Caco-2 (cell line): ENCODE data around the gene CEBPZ. TPM values are rescaled to one million over a fixed set of nuclear protein-coding genes. Genes with fewer than 3 reads are reported as not detected.

Source experiments
- BruUV-seq: library from RNA; stranded (reverse); fragments of 400-500 nt; replicated peaks from 2 replicates; lab custom pipeline; 2021; lab: Mats Ljungman, UMichigan
- CTCF ChIA-PET: fragments of 300-600 bp; sonication (Branson Sonifier 250); formaldehyde crosslinking; loops from one replicate; lab custom pipeline; 2022; ENCODE audit warnings: antibody characterized with exemption; lab: Charles Lee
- POLR2A ChIA-PET: fragments of 300-600 bp; sonication (Branson Sonifier 250); formaldehyde crosslinking; loops from one replicate; lab custom pipeline; 2022; ENCODE audit warnings: antibody characterized with exemption; lab: Charles Lee
- DNase-seq, 2 experiments: peaks; one replicate each; pipeline versions ENCODE4 v3.0.0 to v3.0.0-alpha.2; 2020 to 2022
- H3K27me3 ChIP-seq: replicated peaks from 2 replicates; pipeline ENCODE4 v1.6.0; 2011; ENCODE audit warnings: low read length; ENCODE audit not compliant: control insufficient read depth, insufficient read depth
- H3K36me3 ChIP-seq: 2 replicates; pipeline ENCODE4 v1.5.1; 2011; ENCODE audit warnings: low read length; ENCODE audit not compliant: control insufficient read depth, insufficient read depth
- H3K4me1 ChIP-seq: fragments of 250-450 bp; sonication (Bioruptor Pico); 2 replicates; pipeline ENCODE4 v1.5.1; 2020; ENCODE audit warnings: mild to moderate bottlenecking
- H3K4me3 ChIP-seq: 2 replicates; pipeline ENCODE4 v1.5.1; 2011; ENCODE audit warnings: low read depth, mild to moderate bottlenecking, control low read depth, low read length
- H3K9me3 ChIP-seq: fragments of 250-450 bp; sonication (Bioruptor Pico); 2 replicates; pipeline ENCODE4 v1.5.1; 2020; ENCODE audit warnings: mild to moderate bottlenecking, moderate library complexity
- H3K27ac Mint-ChIP-seq: one replicate; pipeline ENCODE4 v1.8.0; 2022; ENCODE audit warnings: mixed read lengths; ENCODE audit not compliant: unreplicated experiment
- H3K27me3 Mint-ChIP-seq: one replicate; pipeline ENCODE4 v1.8.0; 2022; ENCODE audit warnings: mixed read lengths; ENCODE audit not compliant: insufficient read depth, unreplicated experiment
- H3K36me3 Mint-ChIP-seq: one replicate; pipeline ENCODE4 v1.8.0; 2022; ENCODE audit warnings: mild to moderate bottlenecking, mixed read lengths; ENCODE audit not compliant: insufficient read depth, unreplicated experiment
- H3K4me1 Mint-ChIP-seq: one replicate; pipeline ENCODE4 v1.8.0; 2022; ENCODE audit warnings: low read depth, mixed read lengths; ENCODE audit not compliant: unreplicated experiment
- H3K4me3 Mint-ChIP-seq: one replicate; pipeline ENCODE4 v1.8.0; 2022; ENCODE audit warnings: mild to moderate bottlenecking, moderate library complexity, mixed read lengths; ENCODE audit not compliant: unreplicated experiment
- H3K9me3 Mint-ChIP-seq: one replicate; pipeline ENCODE4 v1.8.0; 2022; ENCODE audit warnings: mixed read lengths; ENCODE audit not compliant: unreplicated experiment
- CTCF ChIP-seq, 2 experiments: fragments of 200-600 bp in 1 of 2; IDR thresholded peaks; 1 replicate in 1 of 2; 2 replicates in 1 of 2; pipeline versions ENCODE4 v1.5.1 to v1.8.0; 2011 to 2022; ENCODE audit warnings: antibody characterized with exemption in 1 of 2, control low read depth in 1 of 2, inconsistent platforms in 1 of 2, low read depth in 1 of 2, low read length in 1 of 2, mild to moderate bottlenecking in 1 of 2, moderate library complexity in 1 of 2; ENCODE audit not compliant: insufficient read depth in 1 of 2, severe bottlenecking in 1 of 2, unreplicated experiment in 1 of 2
- intact Hi-C: fragments of 100-400 bp; cut with micrococcal nuclease; formaldehyde crosslinking; loops from one replicate; pipeline ENCODE4 v1.10.0; 2022; ENCODE audit not compliant: unreplicated experiment
- total RNA-seq: library from RNA; stranded (reverse); gene quantifications from 2 replicates; pipeline ENCODE4 v1.2.3, GENCODE V29; 2022

Gene CEBPZ
- total RNA-seq, 1 experiment from 2014 or later: 93.3 TPM

- CTCF ChIA-PET: no interaction called here
- peaks cover 11% of the 10 kb centered on the region for H3K36me3 Mint-ChIP-seq
Observed at GRCh38 chr2:37191747-37192146, 39.6 kb downstream of the CEBPZ start.

DNA sequence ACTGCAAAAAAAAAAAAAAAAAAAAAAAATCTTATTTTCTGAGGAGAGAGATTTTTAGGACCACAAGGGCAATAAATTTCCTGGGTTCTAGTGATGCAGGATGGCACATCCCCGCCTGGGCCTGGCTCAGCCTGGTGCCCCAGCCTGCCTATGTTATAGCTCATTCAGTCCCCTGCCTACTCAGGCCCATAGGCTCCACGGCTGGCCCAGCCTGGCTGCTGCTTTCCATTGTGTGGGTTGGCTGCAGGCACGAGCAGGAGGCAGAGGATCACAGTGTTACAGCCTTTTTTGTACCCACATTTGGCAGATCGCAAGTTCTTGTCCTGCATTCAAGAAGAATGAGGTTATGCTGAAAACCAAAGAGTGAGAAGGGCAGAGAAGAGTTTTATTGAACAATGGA, 40.1 kb downstream of the CEBPZ start:
- Mint-ChIP-seq H3K4me1 (peaks cover 14% of the 10 kb centered on the region), H3K27me3 (no peaks in the 10 kb centered on the region), H3K36me3 (peaks cover 6% of the 10 kb centered on the region), H3K27ac (no peak overlapping the region), H3K9me3 (no peaks in the 10 kb centered on the region), H3K4me3 (no peak overlapping the region)
- Histone ChIP-seq H3K4me3 (no peak overlapping the region), H3K36me3 (no peaks in the 10 kb centered on the region), H3K4me1 (no peaks in the 10 kb centered on the region), H3K27me3 (no peaks in the 10 kb centered on the region), H3K9me3 (no peaks in the 10 kb centered on the region)
- intact Hi-C loops: no loop called here
- CTCF ChIA-PET: no interaction called here
- no peak for TF ChIP-seq CTCF (IDR thresholded peaks at IDR 0.05; ENCODE audit: insufficient read depth in 1 of 2, low read depth in 1 of 2, low read length in 1 of 2, severe bottlenecking in 1 of 2, unreplicated experiment in 1 of 2)
- no TSS peak for BruUV-seq
- DNase-seq: no peak
- POLR2A ChIA-PET: no interaction called here

More at GRCh38 chr2:37191747-37192146, 39.6 kb downstream of the CEBPZ start:
- peaks cover 14% of the 10 kb centered on the region for H3K4me1 Mint-ChIP-seq
- H3K27me3 Mint-ChIP-seq: no peaks in the 10 kb centered on the region
- H3K4me3 Mint-ChIP-seq: no peak overlapping the region
- TF ChIP-seq CTCF (IDR thresholded peaks at IDR 0.05; ENCODE audit: insufficient read depth in 1 of 2, low read depth in 1 of 2, low read length in 1 of 2, severe bottlenecking in 1 of 2, unreplicated experiment in 1 of 2): no peak
- no peaks in the 10 kb centered on the region for H3K9me3 Mint-ChIP-seq
- no peaks in the 10 kb centered on the region for H3K9me3 ChIP-seq
- no peak for DNase-seq
- no peak overlapping the region for H3K27ac Mint-ChIP-seq
- H3K27me3 ChIP-seq: no peaks in the 10 kb centered on the region
- no TSS peak for BruUV-seq
- no peaks in the 10 kb centered on the region for H3K4me1 ChIP-seq
- H3K4me3 ChIP-seq: no peak overlapping the region
- intact Hi-C loops: no loop called here
- no peaks in the 10 kb centered on the region for H3K36me3 ChIP-seq
- POLR2A ChIA-PET: no interaction called here

DNA sequence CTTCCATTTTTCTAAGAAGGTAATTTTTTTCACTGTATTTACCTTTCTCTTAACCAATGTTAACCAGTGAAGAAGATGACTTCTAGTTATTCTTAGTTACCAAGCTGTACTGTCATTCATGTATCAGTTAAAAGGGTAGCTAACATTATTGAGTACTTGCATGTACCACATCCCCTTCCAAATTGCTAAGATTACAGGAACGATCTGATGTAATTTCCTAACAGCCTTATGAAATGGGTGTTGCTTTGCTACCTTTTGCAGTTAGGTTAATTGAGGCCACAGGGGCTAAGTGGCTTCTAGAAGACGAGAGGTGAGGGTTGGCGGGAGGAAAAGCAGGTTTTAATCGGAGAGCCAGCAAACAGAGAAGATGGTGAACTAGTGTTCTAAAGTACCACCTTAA, 41.1 kb downstream of the CEBPZ start:
- no peak overlapping the region for H3K4me3 Mint-ChIP-seq
- no peaks in the 10 kb centered on the region for H3K36me3 Mint-ChIP-seq
- H3K4me1 Mint-ChIP-seq: peaks cover 14% of the 10 kb centered on the region
- no peak for TF ChIP-seq CTCF (IDR thresholded peaks at IDR 0.05; ENCODE audit: insufficient read depth in 1 of 2, low read depth in 1 of 2, low read length in 1 of 2, severe bottlenecking in 1 of 2, unreplicated experiment in 1 of 2)
- DNase-seq: no peak
- intact Hi-C loops: no loop called here
- no TSS peak for BruUV-seq
- Histone ChIP-seq H3K9me3 (no peaks in the 10 kb centered on the region), H3K36me3 (no peaks in the 10 kb centered on the region), H3K27me3 (no peaks in the 10 kb centered on the region), H3K4me1 (no peaks in the 10 kb centered on the region), H3K4me3 (no peak overlapping the region)
- no peaks in the 10 kb centered on the region for H3K9me3 Mint-ChIP-seq
- ChIA-PET POLR2A (no interaction called here), CTCF (no interaction called here)
- H3K27me3 Mint-ChIP-seq: no peaks in the 10 kb centered on the region
- no peak overlapping the region for H3K27ac Mint-ChIP-seq
